HG03039 (cell line): ENCODE data around the gene SYT12.
"Not testable (repeated sequence)": the region's sequence is repeated elsewhere in the genome, so short reads cannot be mapped to it uniquely, and the experiment has no call there.

Source experiments
- ATAC-seq: cut with Tn5 transposase; IDR thresholded peaks from one replicate; pipeline ENCODE4 v1.9.1; 2021; ENCODE audit warnings: mild to moderate bottlenecking, moderate library complexity; ENCODE audit not compliant: unreplicated experiment

SYT12 gene

GRCh38 chr11:67022961-67023956 is at the start of gene SYT12:
SYT12 (plus strand) TSS chr11:67023134; CDS start chr11:67030145, 7,011 bp downstream.
- ATAC-seq, result no peak

- no peak for ATAC-seq
Observed at GRCh38 chr11:66973956-66974580, 48.9 kb upstream of the SYT12 start.

GRCh38 chr11:66974724-66975404 is 48.1 kb upstream of the SYT12 start, which contains the start of gene C11orf86:
C11orf86 (plus strand) TSS chr11:66975304; CDS start chr11:66975363, 59 bp downstream.
- ATAC-seq, result no peak

GRCh38 chr11:66975405-66976027 is 47.4 kb upstream of the SYT12 start:
- ATAC-seq, result no peak

- no peak for ATAC-seq
Observed at GRCh38 chr11:66976028-66976467, 46.9 kb upstream of the SYT12 start.

GRCh38 chr11:66976925-66977324 is 46.0 kb upstream of the SYT12 start:
- no peak for ATAC-seq

GRCh38 chr11:66978229-66978628 is 44.7 kb upstream of the SYT12 start:
- ATAC-seq, result no peak

GRCh38 chr11:66978717-66979116 is 44.2 kb upstream of the SYT12 start:
- ATAC-seq, result no peak

GRCh38 chr11:66979336-66979980 is 43.5 kb upstream of the SYT12 start:
- ATAC-seq, result no peak

- ATAC-seq, result no peak
Observed at GRCh38 chr11:66981976-66982578, 40.9 kb upstream of the SYT12 start.

- ATAC-seq, result no peak
Observed at GRCh38 chr11:66983275-66983924, 39.5 kb upstream of the SYT12 start.

- ATAC-seq, result no peak
Observed at GRCh38 chr11:66985508-66986177, 37.3 kb upstream of the SYT12 start.

- no peak for ATAC-seq
Observed at GRCh38 chr11:66986178-66986545, 36.8 kb upstream of the SYT12 start.

- no peak for ATAC-seq
Observed at GRCh38 chr11:66987158-66987620, 35.7 kb upstream of the SYT12 start.

- ATAC-seq, result no peak
Observed at GRCh38 chr11:66987924-66988637, 34.9 kb upstream of the SYT12 start.

GRCh38 chr11:66988741-66989140 is 34.2 kb upstream of the SYT12 start:
- ATAC-seq, result not testable (repeated sequence)

- not testable (repeated sequence) for ATAC-seq
Observed at GRCh38 chr11:66989360-66989759, 33.6 kb upstream of the SYT12 start.

GRCh38 chr11:66992041-66992440 is 30.9 kb upstream of the SYT12 start:
- no peak for ATAC-seq
